ENCODE measurements around the gene EYS.

DNA sequence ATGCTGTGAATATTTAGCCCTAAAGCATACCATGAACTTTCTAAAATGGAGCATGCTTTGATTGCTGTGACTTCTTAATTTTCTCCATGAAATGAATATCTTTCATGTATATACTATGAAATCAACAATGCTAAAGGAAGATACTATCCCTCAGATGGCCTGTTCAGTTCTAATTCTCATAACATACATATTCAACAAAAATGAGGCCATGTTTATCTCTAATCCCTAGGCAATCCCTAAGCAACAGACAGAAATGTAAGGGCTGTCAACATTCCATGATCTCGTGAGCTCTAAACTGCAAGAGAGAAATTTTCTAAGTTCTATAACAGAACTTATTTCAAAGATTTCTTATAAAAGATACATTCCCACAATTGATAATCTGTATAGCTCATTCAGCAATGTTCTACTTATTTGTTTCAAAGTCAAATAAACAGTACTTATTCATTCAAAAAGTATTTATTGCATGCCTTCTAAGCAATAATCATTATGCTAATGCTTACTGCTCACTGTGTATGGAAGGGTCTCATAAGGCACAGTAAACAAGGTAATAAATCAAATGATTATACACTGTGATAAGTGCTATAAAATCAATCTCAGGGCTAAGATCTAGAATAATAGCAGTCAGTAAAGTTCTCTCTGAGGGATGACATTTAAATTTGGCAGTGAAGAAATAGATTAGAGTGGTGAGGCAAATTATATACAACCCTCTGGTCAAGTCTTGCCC lies 1578.6 kb downstream of the EYS start:
- TF ChIP-seq, protein P1, sequence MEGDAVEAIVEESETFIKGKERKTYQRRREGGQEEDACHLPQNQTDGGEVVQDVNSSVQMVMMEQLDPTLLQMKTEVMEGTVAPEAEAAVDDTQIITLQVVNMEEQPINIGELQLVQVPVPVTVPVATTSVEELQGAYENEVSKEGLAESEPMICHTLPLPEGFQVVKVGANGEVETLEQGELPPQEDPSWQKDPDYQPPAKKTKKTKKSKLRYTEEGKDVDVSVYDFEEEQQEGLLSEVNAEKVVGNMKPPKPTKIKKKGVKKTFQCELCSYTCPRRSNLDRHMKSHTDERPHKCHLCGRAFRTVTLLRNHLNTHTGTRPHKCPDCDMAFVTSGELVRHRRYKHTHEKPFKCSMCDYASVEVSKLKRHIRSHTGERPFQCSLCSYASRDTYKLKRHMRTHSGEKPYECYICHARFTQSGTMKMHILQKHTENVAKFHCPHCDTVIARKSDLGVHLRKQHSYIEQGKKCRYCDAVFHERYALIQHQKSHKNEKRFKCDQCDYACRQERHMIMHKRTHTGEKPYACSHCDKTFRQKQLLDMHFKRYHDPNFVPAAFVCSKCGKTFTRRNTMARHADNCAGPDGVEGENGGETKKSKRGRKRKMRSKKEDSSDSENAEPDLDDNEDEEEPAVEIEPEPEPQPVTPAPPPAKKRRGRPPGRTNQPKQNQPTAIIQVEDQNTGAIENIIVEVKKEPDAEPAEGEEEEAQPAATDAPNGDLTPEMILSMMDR (IDR thresholded peaks at IDR 0.05), result no peak
- no peak for TF ChIP-seq POLR2A (IDR thresholded peaks at IDR 0.05)
